Heart left ventricle (tissue), 16 donors: ENCODE measurements around the gene CD47. TPM values are rescaled to one million over a fixed set of nuclear protein-coding genes. Genes with fewer than 3 reads are reported as not detected.

Experiments
- ATAC-seq, 4 donors: fragments of 200-7000 bp; cut with Tn5 transposase; one replicate each; pipeline ENCODE4 v1.9.1; 2020 to 2022; ENCODE audit warnings: moderate library complexity in 4 of 4, mild to moderate bottlenecking in 3 of 4, moderate number of reproducible peaks in 1 of 4
- DNase-seq, 5 donors: peaks; one replicate each; pipeline ENCODE4 v3.0.0-alpha.2; 2020
- H3K27ac ChIP-seq, 12 donors: fragments of 200-600 bp; sonication (generic) in 4 of 12; one replicate each; pipeline versions ENCODE4 v1.5.0 to v1.8.0; 2016 to 2022; ENCODE audit warnings: mild to moderate bottlenecking in 2 of 12
- H3K27me3 ChIP-seq, 9 donors: fragments of 200-600 bp; sonication (generic) in 2 of 9; one replicate each; pipeline versions ENCODE4 v1.5.1 to v1.8.0; 2016 to 2022; ENCODE audit warnings: mild to moderate bottlenecking in 3 of 9
- H3K36me3 ChIP-seq, 9 donors: fragments of 200-600 bp; sonication (generic) in 2 of 9; one replicate each; pipeline versions ENCODE4 v1.5.0 to v1.8.0; 2018 to 2022; ENCODE audit warnings: mild to moderate bottlenecking in 2 of 9
- H3K4me1 ChIP-seq, 12 donors: fragments of 200-600 bp; sonication (generic) in 4 of 12; one replicate each; pipeline versions ENCODE4 v1.5.0 to v1.8.0; 2016 to 2022; ENCODE audit warnings: mild to moderate bottlenecking in 3 of 12
- H3K4me3 ChIP-seq, 12 donors: fragments of 200-600 bp; sonication (generic) in 4 of 12; one replicate each; pipeline versions ENCODE4 v1.5.0 to v1.8.0; 2017 to 2022; ENCODE audit warnings: mild to moderate bottlenecking in 9 of 12, moderate library complexity in 4 of 12
- H3K9me3 ChIP-seq, 12 donors: fragments of 200-600 bp; sonication (generic) in 4 of 12; one replicate each; pipeline versions ENCODE4 v1.5.0 to v1.8.0; 2016 to 2022; ENCODE audit warnings: mild to moderate bottlenecking in 1 of 12
- POLR2A ChIP-seq, 2 donors: fragments of 450-650 bp; IDR thresholded peaks; one replicate each; pipeline ENCODE4 v1.6.1; 2017; ENCODE audit warnings: antibody characterized with exemption in 2 of 2, mild to moderate bottlenecking in 2 of 2, moderate library complexity in 2 of 2
- WGBS, 4 donors: extraction: QIAGEN DNeasy Blood & Tissue Kit in 2 of 4; methylation state at CpG; one replicate each; pipeline versions ENCODE4 v1.1.5 to v1.1.7; 2013 to 2018; 5-methylcytosine and 5-hydroxymethylcytosine counted together
- intact Hi-C, 10 donors: fragments of 100-400 bp; cut with DNase I; formaldehyde crosslinking; loops; one replicate each; pipeline versions ENCODE4 v1.11.1 to v1.14.2; 2022
- polyA plus RNA-seq, 2 donors: library from polyadenylated mRNA; stranded (reverse); fragments of 200-250 nt; gene quantifications; one replicate each; pipeline ENCODE4 v1.2.3, GENCODE V29; 2013
- total RNA-seq, 9 donors: library from RNA; depleted of rRNA in 2 of 9; stranded (reverse); fragments of >200 nt in 2 of 9; fragmentation: NEBNext Ultra II Directional in 3 of 9; extraction: Animal tissue kit (Norgen Biotek cat#: 25700) in 3 of 9; gene quantifications; one replicate each; pipeline versions ENCODE4 v1.1.0 to v1.2.4, GENCODE V29; 2016 to 2023
- TF ChIP-seq, protein P1 (sequence below), 12 donors: fragments of 200-600 bp; sonication (generic) in 4 of 12; IDR thresholded peaks; one replicate each; pipeline versions ENCODE4 v1.5.0 to v1.8.0; 2018 to 2022; ENCODE audit warnings: antibody characterized with exemption in 12 of 12, mild to moderate bottlenecking in 5 of 12
- donor health status: ischemic (EF 13 %, LVEDD 7.1; RV severe dilation, severe dysfunction).
- donor health status: healthy with polysubstance abuse.
- donor health status: DM: no; HTN: yes; CAD: no.
- donor health status: DM: no; HTN: no; CAD: no.
- donor health status: ischemic (EF 25% LVEDD 6.9; RV normal size, moderate dysfunction).
- donor health status: ischemic (EF 25% LVEDD 5.7; RV mildly dilated, moderate dysfunction).
- donor health status: healthy.
- donor health status: DM: yes; HTN: yes; CAD: no.
- donor health status: ischemic (EF 35%, LVEDD 5.7; RV mildly dilated, moderate dysfunction).
- donor health status: nonischemic (EF 11% LVEDD 7.7; RV severe dilation, severe dysfunction).
- donor health status: DM: yes; HTN: yes; CAD: no.
- donor health status: PGD.
- donor health status: ischemic (EF 29% LVEDD 5.4; RV normal size, mild dysfunction).
- donor health status: nonischemic (EF 23%, LVEDD 6.1; RV moderate dilation, normal function).

The CD47 gene
- total and polyA plus RNA-seq, 11 donors: 27.7 to 80.6 (median 42.4) TPM

DNA sequence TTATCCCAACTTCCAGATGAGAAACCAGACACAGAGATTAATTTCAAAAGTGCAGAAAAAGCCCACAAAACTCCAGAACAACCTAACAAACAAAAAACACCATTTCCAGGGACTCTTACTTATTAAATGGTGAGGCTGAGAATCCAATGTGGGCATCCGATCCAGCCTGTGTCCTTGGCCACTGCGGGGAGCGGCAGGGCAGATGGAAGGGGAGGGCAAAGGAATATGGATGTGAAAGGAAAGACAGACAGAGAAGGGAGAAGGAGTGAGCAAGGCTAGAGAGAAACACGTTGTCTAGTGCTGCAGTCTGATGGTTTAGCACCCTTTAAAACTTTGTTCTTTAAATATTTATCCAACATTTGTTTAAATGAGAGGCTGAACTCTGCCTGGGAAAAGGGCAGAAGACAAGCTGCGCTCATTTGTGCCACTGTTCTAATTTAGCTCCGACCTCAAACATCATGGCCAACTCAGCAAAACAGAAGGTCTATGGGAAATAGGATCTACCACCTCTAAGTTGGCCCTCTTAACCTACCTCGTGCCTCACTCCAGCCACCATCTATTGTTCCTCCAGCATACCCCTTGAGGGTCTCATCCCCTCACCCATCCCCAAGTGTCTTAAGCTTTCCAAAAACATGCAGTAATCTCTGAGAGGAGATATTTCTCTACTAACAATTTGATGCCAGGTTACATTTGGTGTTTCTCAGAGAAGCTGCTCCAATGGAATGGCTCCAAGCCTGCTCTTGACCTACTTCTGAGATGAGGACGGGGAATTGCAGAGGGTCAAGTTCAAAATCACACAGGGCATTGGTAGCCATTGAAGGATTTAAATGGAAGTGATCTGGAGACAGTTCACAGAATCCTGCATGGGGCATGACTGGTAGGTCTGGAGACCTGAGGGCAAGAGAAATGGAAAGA is 77.4 kb downstream of the CD47 start:
- no peak overlapping the region for H3K27ac ChIP-seq
- peaks cover 0 to 10% (median 0%) of the 10 kb centered on the region in 12 donors for H3K4me1 ChIP-seq
- DNase-seq: no peak
- H3K4me3 ChIP-seq: no peak overlapping the region
- intact Hi-C loops: no loop called here
- H3K9me3 ChIP-seq: no peaks in the 10 kb centered on the region
- 86 to 92% (median 88%) methylated on average over 8 of the region's 8 CpGs for WGBS, 4 donors
- TF ChIP-seq POLR2A (IDR thresholded peaks at IDR 0.05): no peak
- TF ChIP-seq, protein P1, sequence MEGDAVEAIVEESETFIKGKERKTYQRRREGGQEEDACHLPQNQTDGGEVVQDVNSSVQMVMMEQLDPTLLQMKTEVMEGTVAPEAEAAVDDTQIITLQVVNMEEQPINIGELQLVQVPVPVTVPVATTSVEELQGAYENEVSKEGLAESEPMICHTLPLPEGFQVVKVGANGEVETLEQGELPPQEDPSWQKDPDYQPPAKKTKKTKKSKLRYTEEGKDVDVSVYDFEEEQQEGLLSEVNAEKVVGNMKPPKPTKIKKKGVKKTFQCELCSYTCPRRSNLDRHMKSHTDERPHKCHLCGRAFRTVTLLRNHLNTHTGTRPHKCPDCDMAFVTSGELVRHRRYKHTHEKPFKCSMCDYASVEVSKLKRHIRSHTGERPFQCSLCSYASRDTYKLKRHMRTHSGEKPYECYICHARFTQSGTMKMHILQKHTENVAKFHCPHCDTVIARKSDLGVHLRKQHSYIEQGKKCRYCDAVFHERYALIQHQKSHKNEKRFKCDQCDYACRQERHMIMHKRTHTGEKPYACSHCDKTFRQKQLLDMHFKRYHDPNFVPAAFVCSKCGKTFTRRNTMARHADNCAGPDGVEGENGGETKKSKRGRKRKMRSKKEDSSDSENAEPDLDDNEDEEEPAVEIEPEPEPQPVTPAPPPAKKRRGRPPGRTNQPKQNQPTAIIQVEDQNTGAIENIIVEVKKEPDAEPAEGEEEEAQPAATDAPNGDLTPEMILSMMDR (IDR thresholded peaks at IDR 0.05): no peak
- H3K27me3 ChIP-seq: no peaks in the 10 kb centered on the region
- no peak for ATAC-seq
- H3K36me3 ChIP-seq: no peaks in the 10 kb centered on the region

DNA sequence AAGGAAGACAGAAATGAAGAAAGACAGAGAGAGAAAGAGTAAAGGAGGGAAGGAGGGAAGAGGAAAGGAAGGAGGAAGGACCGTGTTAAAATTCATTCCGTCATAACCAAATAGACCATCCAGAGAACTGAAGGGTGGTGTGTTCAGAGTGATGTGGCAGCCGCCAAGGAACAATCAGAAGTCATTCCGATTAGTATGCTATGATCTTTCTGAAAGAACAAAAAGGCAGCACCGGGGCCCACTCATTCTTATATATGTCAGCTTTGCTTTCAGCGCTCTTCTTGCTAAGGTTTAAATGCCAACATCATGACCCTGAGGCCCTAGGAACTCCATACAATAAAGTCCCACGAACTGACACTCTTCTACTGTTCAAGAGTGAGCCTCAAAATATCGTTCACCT is 78.5 kb downstream of the CD47 start:
- ATAC-seq (no peak), DNase-seq (no peak)
- Histone ChIP-seq H3K36me3 (no peaks in the 10 kb centered on the region), H3K9me3 (no peaks in the 10 kb centered on the region), H3K27me3 (no peaks in the 10 kb centered on the region), H3K4me3 (no peak overlapping the region), H3K27ac (no peak overlapping the region), H3K4me1 (peaks cover 0 to 11% (median 0%) of the 10 kb centered on the region in 12 donors)
- intact Hi-C loops: no loop called here
- 88 to 92% (median 89%) methylated on average over 8 of the region's 8 CpGs for WGBS, 4 donors
- TF ChIP-seq, protein P1 (IDR thresholded peaks at IDR 0.05): no peak
- TF ChIP-seq POLR2A (IDR thresholded peaks at IDR 0.05): no peak

GRCh38 chr3:108011616-108012015 is 79.2 kb downstream of the CD47 start:
- Histone ChIP-seq H3K4me3 (no peak overlapping the region), H3K4me1 (peaks cover 0 to 18% (median 6%) of the 10 kb centered on the region in 12 donors), H3K36me3 (no peaks in the 10 kb centered on the region), H3K27ac (no peak overlapping the region), H3K27me3 (no peaks in the 10 kb centered on the region), H3K9me3 (no peaks in the 10 kb centered on the region)
- intact Hi-C loops: no loop called here
- ATAC-seq (no peak), DNase-seq (no peak)
- 80 to 93% (median 86%) methylated on average over 4 of the region's 4 CpGs for WGBS, 4 donors
- TF ChIP-seq, protein P1 (IDR thresholded peaks at IDR 0.05): no peak
- no peak for TF ChIP-seq POLR2A (IDR thresholded peaks at IDR 0.05)

DNA sequence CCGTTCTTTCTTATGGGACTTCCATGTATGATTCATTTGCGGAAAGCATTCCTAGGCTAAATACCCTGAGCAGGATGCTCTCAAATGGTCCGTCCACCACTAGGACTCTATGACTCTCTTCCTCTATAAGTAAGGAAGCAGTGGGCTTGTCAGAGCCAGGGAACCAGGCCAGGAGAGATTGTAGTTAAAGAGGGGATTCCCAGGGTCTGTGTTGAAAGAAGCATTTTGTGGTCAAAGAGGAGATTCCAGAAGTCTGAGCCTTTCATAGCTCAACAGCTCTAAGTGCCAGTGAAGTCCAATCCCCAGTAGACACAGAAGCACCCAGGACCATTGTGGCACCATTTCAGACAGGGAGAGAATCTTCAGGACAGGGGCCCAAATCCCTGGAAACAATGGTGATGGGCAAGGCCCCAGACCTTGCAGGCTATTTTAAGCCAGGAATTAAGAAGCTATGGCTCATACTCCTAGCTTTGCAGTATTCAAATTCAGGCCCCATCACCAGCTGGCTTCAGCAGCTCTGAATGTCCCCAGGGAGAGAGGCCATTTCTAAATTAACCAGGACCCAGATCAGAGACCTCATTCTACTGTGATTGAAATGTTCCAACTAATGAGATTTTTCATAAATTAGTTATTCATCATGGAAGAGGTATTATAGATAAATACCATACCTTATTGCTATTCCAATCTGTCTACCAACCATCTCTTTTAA is 81.7 kb downstream of the CD47 start:
- intact Hi-C loops: loop anchor here in 1 of 10 donors (10.0 kb wide), 1 partner anchor 64 kb away; no protein-coding TSS in a partner anchor
- Histone ChIP-seq H3K36me3 (no peaks in the 10 kb centered on the region), H3K4me3 (no peak overlapping the region), H3K27me3 (no peaks in the 10 kb centered on the region), H3K4me1 (peaks cover 0 to 37% (median 13%) of the 10 kb centered on the region in 12 donors), H3K9me3 (no peaks in the 10 kb centered on the region), H3K27ac (no peak overlapping the region)
- no peak for TF ChIP-seq POLR2A (IDR thresholded peaks at IDR 0.05)
- TF ChIP-seq, protein P1 (IDR thresholded peaks at IDR 0.05): no peak
- WGBS, 4 donors: 69 to 87% (median 72%) methylated on average over 3 of the region's 3 CpGs
- DNase-seq: no peak
- ATAC-seq: no peak
